ENCODE data around the gene CLUH.

DNA sequence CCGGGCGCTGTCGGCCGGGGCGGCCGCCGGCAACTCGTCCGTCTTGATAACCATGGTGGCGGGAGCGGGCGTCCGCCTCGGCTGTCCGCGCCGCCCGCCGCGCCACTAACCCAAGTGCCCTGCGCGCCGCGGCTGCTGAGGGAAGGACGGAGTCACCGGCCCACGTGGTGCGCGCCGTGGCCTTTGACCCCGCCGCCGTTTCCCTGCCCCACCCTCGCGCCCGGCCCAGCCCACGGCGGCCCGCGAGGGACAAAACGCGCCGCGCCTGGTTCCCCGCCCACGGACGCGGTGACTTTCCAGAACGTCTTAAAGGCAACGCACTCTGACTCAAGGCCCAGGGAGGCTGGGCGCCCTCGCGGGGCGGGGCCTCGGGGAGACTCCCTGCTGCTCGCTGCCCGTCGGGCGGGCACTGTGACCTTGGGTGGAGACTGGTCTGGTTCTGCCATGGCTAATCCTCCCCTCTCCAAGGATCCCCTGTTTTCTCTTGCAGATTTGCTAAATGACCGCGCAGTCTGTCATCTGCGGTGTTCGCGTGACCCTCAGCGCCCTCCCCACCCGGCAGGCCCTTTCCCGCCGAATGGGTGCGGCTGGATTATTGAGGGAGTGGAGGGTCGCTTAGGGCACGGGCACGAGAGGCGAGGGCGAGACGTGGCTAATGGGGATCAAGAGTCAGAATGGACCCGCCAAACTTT, at the start of gene CLUH:
- TF ChIP-seq EZH2 (IDR thresholded peaks at IDR 0.05; ENCODE audit: borderline replicate concordance, insufficient read depth, low read depth, low read length, poor library complexity, severe bottlenecking) = no peak
- TF ChIP-seq, protein P1, sequence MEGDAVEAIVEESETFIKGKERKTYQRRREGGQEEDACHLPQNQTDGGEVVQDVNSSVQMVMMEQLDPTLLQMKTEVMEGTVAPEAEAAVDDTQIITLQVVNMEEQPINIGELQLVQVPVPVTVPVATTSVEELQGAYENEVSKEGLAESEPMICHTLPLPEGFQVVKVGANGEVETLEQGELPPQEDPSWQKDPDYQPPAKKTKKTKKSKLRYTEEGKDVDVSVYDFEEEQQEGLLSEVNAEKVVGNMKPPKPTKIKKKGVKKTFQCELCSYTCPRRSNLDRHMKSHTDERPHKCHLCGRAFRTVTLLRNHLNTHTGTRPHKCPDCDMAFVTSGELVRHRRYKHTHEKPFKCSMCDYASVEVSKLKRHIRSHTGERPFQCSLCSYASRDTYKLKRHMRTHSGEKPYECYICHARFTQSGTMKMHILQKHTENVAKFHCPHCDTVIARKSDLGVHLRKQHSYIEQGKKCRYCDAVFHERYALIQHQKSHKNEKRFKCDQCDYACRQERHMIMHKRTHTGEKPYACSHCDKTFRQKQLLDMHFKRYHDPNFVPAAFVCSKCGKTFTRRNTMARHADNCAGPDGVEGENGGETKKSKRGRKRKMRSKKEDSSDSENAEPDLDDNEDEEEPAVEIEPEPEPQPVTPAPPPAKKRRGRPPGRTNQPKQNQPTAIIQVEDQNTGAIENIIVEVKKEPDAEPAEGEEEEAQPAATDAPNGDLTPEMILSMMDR (IDR thresholded peaks at IDR 0.05) = no peak

Measured in B cell (primary cell).